DOHH2 (cell line): ENCODE results near the gene SDC4.
A peak's percentile ranks its signal among the peaks of the same experiment; 100 is the strongest.

Source experiments
- CTCF ChIP-seq: fragments of 200-600 bp; sonication (generic); IDR thresholded peaks from one replicate; pipeline ENCODE4 v1.5.1; 2014; ENCODE audit warnings: antibody characterized with exemption, mild to moderate bottlenecking, low read depth, low read length; ENCODE audit not compliant: poor library complexity, severe bottlenecking
- EZH2phosphoT487 ChIP-seq: fragments of 200-600 bp; sonication (generic); IDR thresholded peaks from 2 replicates; pipeline ENCODE4 v1.6.1; 2017; ENCODE audit warnings: borderline replicate concordance, mild to moderate bottlenecking, antibody characterized with exemption, low read length, moderate library complexity, mixed read lengths

GRCh38 chr20:45362804-45363610, 14.8 kb upstream of the SDC4 start, which contains the start of gene SYS1:
- TF ChIP-seq CTCF (peak; percentile 80), EZH2phosphoT487 (no peak)
